A549 (cell line): ENCODE data around the gene MSANTD4. TPM values are rescaled to one million over a fixed set of nuclear protein-coding genes. Genes with fewer than 3 reads are reported as not detected.

Experiments
- ATAC-seq, 2 experiments: fragments of 200-7000 bp in 1 of 2; fragments of >200 bp in 1 of 2; cut with Nextera tagmentation in 1 of 2; cut with Tn5 transposase in 1 of 2; 3 replicates each; pipeline versions ENCODE4 v1.8.0 to v1.9.1; 2018 to 2020; ENCODE audit warnings: mild to moderate bottlenecking in 1 of 2, moderate library complexity in 1 of 2
- CTCF ChIA-PET: fragments of 300-600 bp; sonication (Branson Sonifier 250); formaldehyde crosslinking; extraction: SDS; loops from one replicate; lab custom pipeline; 2021; ENCODE audit warnings: antibody characterized with exemption, inconsistent platforms; lab: Yijun Ruan, JAX
- POLR2A ChIA-PET: fragments of 350-600 bp; formaldehyde crosslinking; extraction: SDS; loops from one replicate; lab custom pipeline; 2021; ENCODE audit warnings: antibody characterized with exemption, inconsistent platforms; lab: Yijun Ruan, JAX
- DNase-seq, 2 experiments: peaks; one replicate each; pipeline versions ENCODE4 v3.0.0 to v3.0.0-alpha.2; 2011 to 2016; ENCODE audit warnings: low read depth in 1 of 2, low spot score in 1 of 2
- FAIRE-seq: peaks from 2 replicates; lab custom pipeline; 2011; peaks lifted over from hg19 to GRCh38; lab: Jason Lieb, UNC
- H3K27ac ChIP-seq, 2 experiments: fragments of >200 bp; sonication (Bioruptor Twin); formaldehyde crosslinking; 3 replicates each; pipeline ENCODE4 v1.5.1; 2016 to 2017
- H3K4me1 ChIP-seq: fragments of >200 bp; sonication (Bioruptor Twin); formaldehyde crosslinking; 3 replicates; pipeline ENCODE4 v1.6.1; 2016
- H3K4me2 ChIP-seq: fragments of >200 bp; sonication (Bioruptor Twin); formaldehyde crosslinking; 3 replicates; pipeline ENCODE4 v1.6.1; 2016
- H3K4me3 ChIP-seq: fragments of >200 bp; sonication (Bioruptor Twin); formaldehyde crosslinking; 3 replicates; pipeline ENCODE4 v1.5.1; 2016
- H3K9me3 ChIP-seq: fragments of >200 bp; sonication (Bioruptor Twin); formaldehyde crosslinking; 3 replicates; pipeline ENCODE4 v1.6.1; 2016
- CEBPB ChIP-seq, 2 experiments: fragments of >200 bp in 1 of 2; sonication (Bioruptor Twin) in 1 of 2; formaldehyde crosslinking in 1 of 2; IDR thresholded peaks; 2 replicates each; pipeline ENCODE4 v1.6.1; 2012 to 2016
- CHD2 ChIP-seq: fragments of 150-350 bp; IDR thresholded peaks from 2 replicates; pipeline ENCODE4 v1.6.1; 2014; ENCODE audit warnings: low read length; ENCODE audit not compliant: partially characterized antibody
- ELK1 ChIP-seq: fragments of 150-350 bp; IDR thresholded peaks from 2 replicates; pipeline ENCODE4 v1.6.1; 2014; ENCODE audit warnings: low read depth, mild to moderate bottlenecking, low read length
- EP300 ChIP-seq, 2 experiments: fragments of >200 bp; sonication (Bioruptor Twin); formaldehyde crosslinking; IDR thresholded peaks; 2 replicates in 1 of 2; 3 replicates in 1 of 2; pipeline ENCODE4 v1.6.1; 2016 to 2017
- GATA3 ChIP-seq: IDR thresholded peaks from 2 replicates; pipeline ENCODE4 v1.6.1; 2012; ENCODE audit warnings: borderline replicate concordance
- HDAC2 ChIP-seq: fragments of 200-600 bp; sonication (generic); IDR thresholded peaks from 2 replicates; pipeline ENCODE4 v1.6.1; 2016
- HES2 ChIP-seq: fragments of >200 bp; sonication (Bioruptor Twin); formaldehyde crosslinking; IDR thresholded peaks from 2 replicates; pipeline ENCODE4 v1.6.1; 2016
- JUNB ChIP-seq: fragments of >200 bp; sonication (Bioruptor Twin); formaldehyde crosslinking; IDR thresholded peaks from 2 replicates; pipeline ENCODE4 v1.6.1; 2016
- MAZ ChIP-seq: fragments of 150-350 bp; IDR thresholded peaks from 2 replicates; pipeline ENCODE4 v1.6.1; 2014; ENCODE audit warnings: antibody characterized with exemption, low read depth, low read length, borderline replicate concordance
- NFE2L2 ChIP-seq: fragments of 150-350 bp; conservative IDR thresholded peaks from 2 replicates; pipeline ENCODE4 v1.6.1; 2014; ENCODE audit warnings: low read length
- POLR2A ChIP-seq: IDR thresholded peaks from 2 replicates; pipeline ENCODE4 v1.6.1; 2012; ENCODE audit warnings: mild to moderate bottlenecking, low read length
- RCOR1 ChIP-seq: fragments of 150-350 bp; IDR thresholded peaks from 2 replicates; pipeline ENCODE4 v1.6.1; 2014; ENCODE audit warnings: antibody characterized with exemption, low read length, low read depth
- REST ChIP-seq: fragments of 200-600 bp; sonication (generic); IDR thresholded peaks from 2 replicates; pipeline ENCODE4 v1.6.1; 2016; ENCODE audit warnings: antibody characterized with exemption, mild to moderate bottlenecking, moderate library complexity
- RNF2 ChIP-seq: fragments of 200-600 bp; sonication (generic); IDR thresholded peaks from 2 replicates; pipeline ENCODE4 v1.6.1; 2016; ENCODE audit warnings: low read depth, mild to moderate bottlenecking, antibody characterized with exemption, moderate library complexity, borderline replicate concordance
- TFCP2L1 ChIP-seq: fragments of 250-450 bp; sonication (Bioruptor Pico); IDR thresholded peaks from 2 replicates; pipeline ENCODE4 v1.5.0; 2021; ENCODE audit warnings: mild to moderate bottlenecking
- ZC3H11A ChIP-seq: fragments of 450-650 bp; IDR thresholded peaks from 2 replicates; pipeline ENCODE4 v1.6.1; 2014; ENCODE audit warnings: antibody characterized with exemption, mild to moderate bottlenecking
- ZFP36 ChIP-seq: fragments of 450-650 bp; IDR thresholded peaks from 2 replicates; pipeline ENCODE4 v1.6.1; 2014; ENCODE audit warnings: borderline replicate concordance; ENCODE audit not compliant: partially characterized antibody
- WGBS: methylation state at CpG from one replicate; pipeline ENCODE4 v1.1.6; 2017; ENCODE audit errors: missing lambda C conversion rate; 5-methylcytosine and 5-hydroxymethylcytosine counted together
- polyA plus RNA-seq, 4 experiments: library from polyadenylated mRNA; depleted of rRNA in 3 of 4; stranded (reverse); fragments of >200 nt; fragmentation: RNase III in 1 of 4; extraction: RNeasy Plus Mini Kit Qiagen cat#74134 plus additional on column Dnase treatment in 1 of 4; gene quantifications; 2 replicates in 3 of 4; 3 replicates in 1 of 4; pipeline ENCODE4 v1.2.3, GENCODE V29; 2011 to 2017

MSANTD4 gene
- polyA plus RNA-seq, 2 of the 4 experiments (the other 2 are of a cell fraction): 9.4 to 14.2 TPM

- H3K27ac ChIP-seq: no peak overlapping the region
- no peak overlapping the region for H3K4me2 ChIP-seq
- no peaks in the 10 kb centered on the region for H3K9me3 ChIP-seq
- ATAC-seq (no peak), FAIRE-seq (no peak), DNase-seq (no peak)
- no peak for TF ChIP-seq MAZ
- TF ChIP-seq ELK1: no peak
- TF ChIP-seq EP300 (IDR thresholded peaks at IDR 0.05): no peak
- ChIA-PET CTCF (no interaction called here), POLR2A (no interaction called here)
- H3K4me3 ChIP-seq: no peak overlapping the region
- WGBS: 48% methylated on average over 2 of the region's 2 CpGs
- H3K4me1 ChIP-seq: no peaks in the 10 kb centered on the region
These were observed 35.5 kb downstream of the MSANTD4 start for GRCh38 chr11:105986554-105986953.

- ChIA-PET POLR2A (no interaction called here), CTCF (interaction anchor here (1.6 kb wide), 1 partner anchor 10 kb away, joined by 3 read pairs; no protein-coding TSS in a partner anchor)
- FAIRE-seq (no peak), DNase-seq (no peak), ATAC-seq (no peak)
- no peak overlapping the region for H3K4me3 ChIP-seq
- no peaks in the 10 kb centered on the region for H3K9me3 ChIP-seq
- H3K4me1 ChIP-seq: no peaks in the 10 kb centered on the region
- WGBS: 63% methylated on average over 10 of the region's 10 CpGs
- TF ChIP-seq ELK1: no peak
- TF ChIP-seq RCOR1: no peak
- no peak for TF ChIP-seq GATA3
- TF ChIP-seq HDAC2: no peak
- no peak for TF ChIP-seq POLR2A
- TF ChIP-seq ZFP36: no peak
- TF ChIP-seq RNF2: no peak
- no peak for TF ChIP-seq CEBPB (IDR thresholded peaks at IDR 0.05)
- no peak for TF ChIP-seq HES2
- TF ChIP-seq JUNB: no peak
- H3K27ac ChIP-seq: no peak overlapping the region
- no peak overlapping the region for H3K4me2 ChIP-seq
These were observed 41.9 kb downstream of the MSANTD4 start for GRCh38 chr11:105979997-105980703.

- Histone ChIP-seq H3K4me1 (no peaks in the 10 kb centered on the region), H3K4me2 (no peak overlapping the region), H3K9me3 (no peaks in the 10 kb centered on the region), H3K4me3 (no peak overlapping the region), H3K27ac (no peak overlapping the region)
- POLR2A ChIA-PET: no interaction called here
- ATAC-seq: no peak
- WGBS: 27% methylated on average over 1 of the region's 1 CpG
- FAIRE-seq: no peak
- TF ChIP-seq CHD2: no peak
- TF ChIP-seq TFCP2L1 (CRISPR knock-in tag): no peak
- no peak for TF ChIP-seq ZC3H11A
- no peak for TF ChIP-seq RNF2
- no peak for TF ChIP-seq NFE2L2
- no peak for TF ChIP-seq REST
- CTCF ChIA-PET: no interaction called here
- DNase-seq: no peak
These were observed 46.9 kb downstream of the MSANTD4 start for GRCh38 chr11:105975128-105975527.
